Measurements from ENCODE around the gene PRPH.
A peak's percentile ranks its signal among the peaks of the same experiment; 100 is the strongest.

Gene PRPH

GRCh38 chr12:49345051-49345824, 50.3 kb downstream of the PRPH start:
- H3K4me3 ChIP-seq (replicated peaks; ENCODE audit: low read depth, low read length), result peak overlapping the region; percentile 40
- DNase-seq (ENCODE audit: low read depth), result no peak
- TF ChIP-seq CTCF (IDR thresholded peaks at IDR 0.05; ENCODE audit: low read length, missing control alignments), result no peak

- no peak for DNase-seq (ENCODE audit: low read depth)
- H3K4me3 ChIP-seq (replicated peaks; ENCODE audit: low read depth, low read length), result peak overlapping the region; percentile 40
- TF ChIP-seq CTCF (IDR thresholded peaks at IDR 0.05; ENCODE audit: low read length, missing control alignments), result no peak
These were observed 51.1 kb downstream of the PRPH start for GRCh38 chr12:49345825-49346658.

- H3K4me3 ChIP-seq (replicated peaks; ENCODE audit: low read depth, low read length), result peak within 1 kb of the TSS; percentile 50
- no peak for TF ChIP-seq CTCF (IDR thresholded peaks at IDR 0.05; ENCODE audit: low read length, missing control alignments)
- DNase-seq (ENCODE audit: low read depth), result no peak
These were observed 51.8 kb downstream of the PRPH start, which contains the start of gene DNAJC22 for GRCh38 chr12:49346659-49347310. Gene DNAJC22, plus strand, starts transcription at chr12:49346888. Its CDS starts 1,985 bp downstream, at chr12:49348873.

- TF ChIP-seq CTCF (IDR thresholded peaks at IDR 0.05; ENCODE audit: low read length, missing control alignments), result peak; percentile 76
- peak; percentile 92 for DNase-seq (ENCODE audit: low read depth)
- peak overlapping the region; percentile 50 for H3K4me3 ChIP-seq (replicated peaks; ENCODE audit: low read depth, low read length)
These were observed 52.6 kb downstream of the PRPH start for GRCh38 chr12:49347311-49348193.

All from fibroblast of pulmonary artery (primary cell).